Colonic mucosa (tissue), 4 donors: Measurements from ENCODE around the gene C2CD4B. TPM values are rescaled to one million over a fixed set of nuclear protein-coding genes. Genes with fewer than 3 reads are reported as not detected.

ENCODE experiments used
- DNase-seq: peaks from one replicate; pipeline ENCODE4 v3.0.0-alpha.2; 2020
- H3K27ac ChIP-seq: fragments of 200-600 bp; one replicate; pipeline ENCODE4 v1.8.0; 2021
- H3K27me3 ChIP-seq: fragments of 200-600 bp; one replicate; pipeline ENCODE4 v1.8.0; 2021
- H3K36me3 ChIP-seq: fragments of 200-600 bp; one replicate; pipeline ENCODE4 v1.8.0; 2021
- H3K4me1 ChIP-seq: fragments of 200-600 bp; one replicate; pipeline ENCODE4 v1.8.0; 2021; ENCODE audit warnings: mild to moderate bottlenecking
- H3K4me3 ChIP-seq: fragments of 200-600 bp; one replicate; pipeline ENCODE4 v1.8.0; 2021
- H3K9ac ChIP-seq, 2 donors: one replicate each; pipeline ENCODE4 v1.7.0; 2013; ENCODE audit warnings: control low read depth in 2 of 2, low read depth in 2 of 2, low read length in 2 of 2
- H3K9me3 ChIP-seq: fragments of 200-600 bp; one replicate; pipeline ENCODE4 v1.8.0; 2021
- intact Hi-C: fragments of 100-400 bp; cut with DNase I; formaldehyde crosslinking; loops from one replicate; pipeline ENCODE4 v1.14.1; 2022
- total RNA-seq, 2 donors: library from RNA; stranded (reverse); fragmentation: NEBNext Ultra II Directional in 1 of 2; extraction: Animal tissue kit (Norgen Biotek cat#: 25700) in 1 of 2; gene quantifications; one replicate each; pipeline ENCODE4 v1.2.1, GENCODE V29; 2021
- TF ChIP-seq, protein P1 (sequence below): fragments of 200-600 bp; IDR thresholded peaks from one replicate; pipeline ENCODE4 v1.8.0; 2022; ENCODE audit warnings: antibody characterized with exemption, mild to moderate bottlenecking
- donor health status: healthy.
- donor health status: DM: no; HTN: no; CAD: no.
- donor health status: DM: no; HTN: no; CAD: no.

The C2CD4B gene
- total RNA-seq, 2 donors from 2014 or later = 2.6 to 5.4 TPM

DNA sequence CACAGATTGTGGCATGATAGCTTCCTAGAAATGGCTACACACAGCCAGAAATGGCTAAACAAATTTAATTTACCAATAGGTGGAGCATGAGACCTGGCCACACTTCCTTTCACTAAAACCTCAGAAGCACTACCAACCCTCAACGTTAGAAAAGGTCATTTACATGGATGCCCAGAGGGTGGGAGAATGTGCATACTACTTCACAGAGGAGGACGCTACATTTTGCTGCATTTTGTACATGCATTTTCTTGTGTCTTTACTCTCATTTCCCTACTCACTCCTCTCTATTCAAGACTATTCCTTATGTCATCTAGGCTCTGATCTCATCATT lies 40.1 kb downstream of the C2CD4B start:
- DNase-seq = no peak
- H3K27ac ChIP-seq = peak overlapping the region; percentile 77
- H3K36me3 ChIP-seq = no peaks in the 10 kb centered on the region
- TF ChIP-seq, protein P1, sequence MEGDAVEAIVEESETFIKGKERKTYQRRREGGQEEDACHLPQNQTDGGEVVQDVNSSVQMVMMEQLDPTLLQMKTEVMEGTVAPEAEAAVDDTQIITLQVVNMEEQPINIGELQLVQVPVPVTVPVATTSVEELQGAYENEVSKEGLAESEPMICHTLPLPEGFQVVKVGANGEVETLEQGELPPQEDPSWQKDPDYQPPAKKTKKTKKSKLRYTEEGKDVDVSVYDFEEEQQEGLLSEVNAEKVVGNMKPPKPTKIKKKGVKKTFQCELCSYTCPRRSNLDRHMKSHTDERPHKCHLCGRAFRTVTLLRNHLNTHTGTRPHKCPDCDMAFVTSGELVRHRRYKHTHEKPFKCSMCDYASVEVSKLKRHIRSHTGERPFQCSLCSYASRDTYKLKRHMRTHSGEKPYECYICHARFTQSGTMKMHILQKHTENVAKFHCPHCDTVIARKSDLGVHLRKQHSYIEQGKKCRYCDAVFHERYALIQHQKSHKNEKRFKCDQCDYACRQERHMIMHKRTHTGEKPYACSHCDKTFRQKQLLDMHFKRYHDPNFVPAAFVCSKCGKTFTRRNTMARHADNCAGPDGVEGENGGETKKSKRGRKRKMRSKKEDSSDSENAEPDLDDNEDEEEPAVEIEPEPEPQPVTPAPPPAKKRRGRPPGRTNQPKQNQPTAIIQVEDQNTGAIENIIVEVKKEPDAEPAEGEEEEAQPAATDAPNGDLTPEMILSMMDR = no peak
- no peak overlapping the region for H3K9ac ChIP-seq
- H3K4me1 ChIP-seq = peaks cover 12% of the 10 kb centered on the region
- intact Hi-C loops = no loop called here
- no peaks in the 10 kb centered on the region for H3K9me3 ChIP-seq
- no peak overlapping the region for H3K4me3 ChIP-seq
- no peaks in the 10 kb centered on the region for H3K27me3 ChIP-seq

- Histone ChIP-seq H3K4me1 (peaks cover 12% of the 10 kb centered on the region), H3K9ac (peak overlapping the region in 1 of 2 donors; percentile 6), H3K9me3 (no peaks in the 10 kb centered on the region), H3K27ac (peak overlapping the region; percentile 77), H3K36me3 (no peaks in the 10 kb centered on the region), H3K4me3 (no peak overlapping the region), H3K27me3 (no peaks in the 10 kb centered on the region)
- DNase-seq = no peak
- intact Hi-C loops = no loop called here
- TF ChIP-seq, protein P1 = no peak
Observed at GRCh38 chr15:62124176-62124972, 40.7 kb downstream of the C2CD4B start.

GRCh38 chr15:62122249-62122648 lies 42.8 kb downstream of the C2CD4B start:
- H3K4me3 ChIP-seq = no peak overlapping the region
- intact Hi-C loops = no loop called here
- no peaks in the 10 kb centered on the region for H3K9me3 ChIP-seq
- TF ChIP-seq, protein P1 = no peak
- no peaks in the 10 kb centered on the region for H3K36me3 ChIP-seq
- H3K9ac ChIP-seq = no peak overlapping the region
- no peaks in the 10 kb centered on the region for H3K27me3 ChIP-seq
- peaks cover 18% of the 10 kb centered on the region for H3K4me1 ChIP-seq
- peak overlapping the region; percentile 8 for H3K27ac ChIP-seq
- DNase-seq = no peak

- peak overlapping the region; percentile 8 for H3K27ac ChIP-seq
- TF ChIP-seq, protein P1 = no peak
- DNase-seq = no peak
- H3K4me1 ChIP-seq = peaks cover 18% of the 10 kb centered on the region
- no peaks in the 10 kb centered on the region for H3K9me3 ChIP-seq
- no peaks in the 10 kb centered on the region for H3K27me3 ChIP-seq
- no peak overlapping the region for H3K4me3 ChIP-seq
- intact Hi-C loops = no loop called here
- no peak overlapping the region for H3K9ac ChIP-seq
- H3K36me3 ChIP-seq = no peaks in the 10 kb centered on the region
Observed at GRCh38 chr15:62121273-62122015, 43.6 kb downstream of the C2CD4B start.

DNA sequence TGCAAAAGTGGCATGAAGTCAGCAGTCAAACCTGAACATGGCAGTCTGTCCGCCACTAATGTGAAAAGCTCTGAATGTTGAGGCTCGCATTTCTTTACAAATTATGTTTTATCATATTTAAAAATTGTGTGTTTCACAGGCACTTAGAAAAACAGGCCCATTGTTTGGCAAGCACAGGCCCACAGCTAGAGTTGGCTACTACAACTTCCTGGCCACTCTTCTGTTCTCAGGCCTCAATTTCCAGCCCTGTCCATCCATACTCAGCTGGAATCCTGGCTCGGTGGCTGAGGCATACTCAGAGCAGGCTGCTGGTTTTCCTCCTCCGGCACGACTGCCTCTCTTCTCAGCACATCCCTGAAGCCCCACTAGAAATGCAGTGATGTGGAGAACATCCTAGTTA lies 44.3 kb downstream of the C2CD4B start:
- H3K4me1 ChIP-seq = peaks cover 18% of the 10 kb centered on the region
- no peak overlapping the region for H3K27ac ChIP-seq
- TF ChIP-seq, protein P1 = no peak
- no peaks in the 10 kb centered on the region for H3K9me3 ChIP-seq
- no peak overlapping the region for H3K9ac ChIP-seq
- intact Hi-C loops = no loop called here
- H3K27me3 ChIP-seq = no peaks in the 10 kb centered on the region
- no peak overlapping the region for H3K4me3 ChIP-seq
- no peaks in the 10 kb centered on the region for H3K36me3 ChIP-seq
- no peak for DNase-seq
